Epidermal melanocyte (primary cell): ENCODE measurements around the gene UNC5B.

Experiments
- DNase-seq: peaks from one replicate; pipeline ENCODE4 v3.0.0; 2011; ENCODE audit warnings: low spot score; ENCODE audit not compliant: insufficient read length

Gene UNC5B

DNA sequence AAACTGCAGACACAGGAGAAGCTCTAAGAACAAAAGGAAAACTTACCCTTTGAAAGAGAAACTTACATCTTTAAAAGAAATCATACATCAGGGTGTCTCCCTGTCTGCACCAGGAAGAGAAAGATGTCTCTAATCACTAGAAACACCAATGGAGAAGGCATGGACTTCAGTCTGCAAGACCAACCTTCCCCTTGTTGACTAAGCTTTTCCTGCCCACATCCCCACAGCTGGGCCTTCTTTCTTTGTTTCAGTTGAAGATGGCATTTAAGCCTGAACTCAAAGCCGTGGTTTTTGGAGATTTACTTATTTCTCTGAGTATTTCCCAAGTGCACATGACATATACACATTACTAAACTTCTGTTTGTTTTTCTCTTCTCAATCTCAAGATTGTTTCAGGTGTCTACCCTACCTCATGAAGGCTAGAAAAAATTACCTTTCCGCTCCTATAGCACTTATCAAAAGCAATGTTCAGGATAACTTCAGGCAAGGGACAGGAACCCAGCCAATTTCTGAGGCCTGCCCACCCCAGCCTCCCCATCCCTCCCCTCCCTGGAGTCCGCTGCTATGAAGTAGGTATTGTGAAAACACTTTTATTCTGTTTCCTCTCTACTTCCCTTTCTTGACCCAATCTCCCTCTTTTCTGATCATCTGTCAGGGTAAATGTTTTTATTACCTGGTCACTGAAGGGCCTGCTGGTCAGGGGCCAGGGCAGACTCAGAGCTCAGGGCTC, 103.9 kb downstream of the UNC5B start:
- no peak for DNase-seq

DNA sequence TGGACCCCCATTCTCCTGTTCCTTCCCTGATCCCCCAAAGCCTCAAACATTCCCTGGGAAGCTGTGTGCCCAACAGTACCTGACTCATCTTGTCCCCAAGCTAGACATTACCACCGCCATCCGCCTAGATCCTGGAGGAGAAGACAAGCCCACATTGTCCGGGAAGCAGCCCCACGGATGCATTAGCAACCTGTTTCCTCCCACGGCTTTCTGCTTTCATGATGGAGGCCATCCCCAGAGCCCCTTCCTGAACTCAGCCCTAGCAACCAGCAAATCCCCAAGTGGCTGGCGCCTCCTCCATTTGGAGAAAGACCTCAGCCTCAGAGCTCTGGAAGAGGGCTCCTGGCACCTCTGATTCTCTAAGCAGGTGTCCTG, 104.4 kb downstream of the UNC5B start:
- no peak for DNase-seq

DNA sequence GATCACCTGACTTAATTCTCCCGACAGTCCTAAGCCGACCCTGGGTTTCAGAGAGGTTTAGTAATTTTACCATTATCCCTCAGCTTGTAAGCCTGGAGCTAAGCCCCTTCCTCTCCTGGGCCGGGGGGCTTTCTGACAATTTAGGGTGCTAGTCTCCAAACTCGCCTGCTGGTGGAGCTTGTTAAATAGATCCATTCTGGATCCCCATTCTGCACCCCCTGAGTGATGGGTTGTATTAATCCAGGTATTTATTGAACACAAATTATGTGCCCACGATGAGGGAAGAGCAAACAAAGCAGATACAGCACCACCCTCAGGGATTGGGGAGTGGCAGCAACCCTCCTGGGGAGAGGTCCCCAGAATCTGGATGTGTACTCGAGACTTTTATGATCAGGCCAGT, 105.4 kb downstream of the UNC5B start:
- no peak for DNase-seq

DNA sequence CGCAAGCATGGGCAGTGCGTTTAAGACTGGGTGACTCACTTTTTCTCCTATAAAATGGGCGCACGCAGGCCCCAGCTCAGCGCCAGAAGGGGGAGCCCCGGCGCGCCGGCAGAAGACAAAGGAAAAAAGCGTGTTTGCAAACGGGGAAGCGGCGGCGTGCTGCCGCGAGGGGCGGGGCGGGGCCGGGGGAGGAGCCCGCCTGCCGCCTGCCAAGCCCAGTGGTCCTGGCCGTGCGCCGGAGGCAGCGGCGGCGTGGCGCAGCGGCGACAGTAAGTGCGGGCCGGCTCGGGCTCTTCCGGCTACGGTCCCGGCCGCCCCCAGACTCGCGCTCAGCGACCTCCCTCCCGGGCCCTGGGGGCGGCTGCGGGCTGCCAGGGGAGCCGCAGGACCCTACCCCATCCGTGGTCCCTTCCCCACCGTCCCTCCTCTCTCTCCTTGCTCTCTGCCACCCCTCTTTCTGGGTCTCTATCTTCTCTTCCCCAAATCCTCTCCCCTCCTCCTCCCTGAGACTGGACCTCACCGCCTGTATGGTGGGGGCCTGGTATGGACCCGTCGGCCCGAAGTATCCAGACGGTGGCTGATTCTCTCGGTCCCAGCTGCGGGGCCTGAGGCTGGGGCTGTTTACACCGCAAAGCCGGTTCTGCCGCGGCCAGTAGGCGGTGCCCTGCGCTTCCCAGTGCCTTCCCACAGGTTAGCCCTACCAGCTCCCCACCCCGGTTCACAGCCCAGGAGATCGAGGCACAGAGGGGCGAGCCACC, 106.9 kb downstream of the UNC5B start, which contains the start of gene SLC29A3:
Gene SLC29A3 (plus strand): TSS at position 218 of the 758 bp plus-strand sequence. CDS start 51 bp downstream, at position 269.
- DNase-seq = peak; percentile 69

DNA sequence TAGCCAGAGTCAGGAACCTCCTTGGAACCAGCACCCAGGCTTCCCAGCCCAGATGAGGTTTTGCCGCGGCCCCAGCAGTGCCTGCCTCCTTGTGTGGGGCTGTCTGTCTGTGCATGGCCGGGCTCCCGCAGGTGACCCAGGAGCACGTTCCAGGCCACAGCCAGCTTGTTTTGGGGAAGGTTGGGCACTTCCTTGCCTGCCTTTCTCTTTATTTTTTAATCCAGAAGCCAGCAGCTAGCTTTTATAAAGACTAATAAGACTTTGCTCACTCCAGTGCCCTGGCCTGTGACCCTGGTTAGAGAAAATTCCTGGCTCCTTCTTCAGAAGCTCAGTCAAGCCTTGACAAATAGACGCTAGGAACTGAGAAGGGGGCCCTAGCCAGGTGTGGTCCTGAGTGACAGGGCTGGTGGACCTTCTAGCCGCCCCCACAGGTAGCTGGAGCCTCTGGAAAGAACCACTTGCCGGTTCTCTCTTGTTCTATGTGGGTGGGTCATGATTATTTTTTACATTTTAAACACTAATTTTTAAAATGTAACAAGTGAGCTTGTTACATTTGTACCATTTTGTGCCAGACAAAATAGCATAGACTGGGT, 107.5 kb downstream of the UNC5B start:
- DNase-seq = no peak

DNA sequence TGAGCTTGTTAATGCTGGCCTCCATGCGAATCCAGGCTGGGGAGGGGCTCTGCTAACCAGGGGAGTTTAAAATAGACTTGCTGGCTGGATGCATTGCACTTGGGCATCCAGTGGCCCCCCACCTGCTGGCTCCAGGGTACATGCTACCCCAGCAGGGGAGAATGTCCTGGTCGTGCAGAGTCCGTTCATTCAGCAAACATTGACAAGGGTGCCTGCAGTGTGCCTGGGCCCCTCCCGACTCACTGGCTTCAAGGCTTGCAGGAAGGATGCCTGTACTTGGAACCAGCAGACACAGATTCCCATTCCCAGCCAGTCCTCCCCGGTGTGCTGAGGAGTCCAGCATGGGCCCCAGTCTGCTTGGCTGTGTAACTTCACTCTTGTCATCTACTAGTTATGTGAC, 108.2 kb downstream of the UNC5B start:
- DNase-seq = no peak

DNA sequence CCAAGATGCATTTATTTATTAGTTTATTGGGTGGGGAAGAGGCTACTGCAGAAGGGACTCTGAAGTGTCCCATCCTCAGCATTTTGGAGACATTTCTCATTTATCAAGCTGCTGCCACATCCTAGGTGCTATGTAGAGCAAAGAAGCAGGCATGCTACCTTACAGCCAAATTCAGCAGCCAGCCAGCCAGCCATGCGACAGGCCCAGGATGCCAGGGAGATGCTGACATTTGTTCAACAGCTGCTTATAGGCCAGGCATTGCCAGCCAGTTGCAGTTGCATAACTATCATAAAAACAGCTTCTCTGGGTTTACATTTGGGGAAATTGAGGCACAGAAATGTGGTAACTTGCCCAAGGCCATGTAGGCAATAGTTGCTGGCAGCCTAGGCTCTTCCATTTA, 109.0 kb downstream of the UNC5B start:
- DNase-seq = no peak

DNA sequence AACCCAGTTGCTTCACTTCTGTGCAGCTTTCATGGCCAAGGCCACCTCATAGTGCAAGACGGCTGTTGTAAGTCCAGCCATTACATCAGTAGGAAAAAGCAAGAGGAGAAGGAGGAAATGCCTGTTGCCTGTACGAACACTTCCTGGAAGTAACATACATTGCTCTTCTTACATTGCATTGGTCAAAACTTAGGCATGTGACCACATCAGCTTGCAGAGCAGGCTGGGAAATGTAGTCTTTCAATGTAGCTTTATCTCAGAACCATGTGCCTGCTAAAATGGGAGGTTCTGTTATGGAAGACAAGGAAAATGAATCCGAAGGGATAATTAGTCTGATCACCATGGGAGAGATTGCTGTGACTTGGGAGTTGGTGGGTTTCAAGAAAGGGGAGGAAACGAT, 111.0 kb downstream of the UNC5B start:
- DNase-seq = no peak

DNA sequence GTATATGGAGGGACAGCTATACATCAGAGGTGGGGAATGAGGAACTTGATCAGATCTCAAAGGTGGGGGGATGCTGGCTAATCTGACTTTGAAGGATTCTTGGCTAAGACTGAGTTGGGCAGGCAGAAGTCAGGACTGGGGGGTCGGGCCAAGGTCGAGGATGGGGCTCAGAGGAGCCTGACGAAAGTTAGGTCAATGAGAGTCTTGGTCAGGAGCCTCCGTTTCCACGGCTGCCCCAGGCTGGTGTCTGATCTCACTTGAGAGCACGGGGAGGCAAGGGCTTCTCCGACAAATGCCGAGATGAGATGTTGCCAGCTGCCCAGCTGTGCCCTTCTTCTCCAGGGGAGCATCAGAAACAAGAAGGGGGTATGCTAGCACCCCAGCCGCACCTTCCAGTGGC, 112.4 kb downstream of the UNC5B start:
- no peak for DNase-seq

DNA sequence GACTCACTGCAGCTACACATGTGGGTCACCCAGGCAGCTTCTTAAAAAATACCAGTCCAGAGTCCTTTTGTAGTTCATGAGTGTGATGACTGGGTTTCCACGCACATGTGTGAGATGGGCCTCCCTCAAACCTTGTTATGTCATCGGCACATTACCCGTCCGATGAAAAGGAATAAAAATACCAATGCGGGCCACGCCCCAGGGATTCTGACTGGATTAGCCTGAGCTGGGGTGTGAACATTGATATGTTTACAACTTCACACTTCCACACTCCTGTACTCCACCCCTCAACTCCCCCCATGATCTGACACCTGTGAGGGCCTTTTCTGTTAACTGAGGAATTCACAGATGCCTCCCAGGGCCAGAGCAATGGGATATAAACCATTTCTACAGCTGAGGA, 112.9 kb downstream of the UNC5B start:
- DNase-seq = no peak

DNA sequence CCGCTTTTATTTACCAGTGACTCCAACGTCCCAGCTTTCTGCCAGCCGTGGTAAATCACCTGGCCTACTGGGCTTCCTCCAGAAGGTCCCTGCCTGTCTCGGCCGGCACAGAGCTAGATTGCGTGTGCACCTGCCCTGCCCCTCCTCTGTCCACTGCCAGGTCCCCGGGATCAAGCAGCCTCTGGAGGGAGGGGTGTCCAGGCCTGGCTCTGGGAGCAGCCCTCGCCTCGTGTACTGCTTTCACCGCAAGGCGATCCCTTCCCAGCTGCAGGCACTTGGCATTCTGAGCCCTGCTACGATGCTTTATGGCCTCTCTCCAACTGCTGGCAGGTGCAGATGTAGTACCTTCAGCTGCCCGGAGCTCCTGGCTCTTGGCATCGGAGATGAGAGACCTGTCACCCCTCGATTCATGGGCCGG, 114.1 kb downstream of the UNC5B start:
- DNase-seq = no peak

DNA sequence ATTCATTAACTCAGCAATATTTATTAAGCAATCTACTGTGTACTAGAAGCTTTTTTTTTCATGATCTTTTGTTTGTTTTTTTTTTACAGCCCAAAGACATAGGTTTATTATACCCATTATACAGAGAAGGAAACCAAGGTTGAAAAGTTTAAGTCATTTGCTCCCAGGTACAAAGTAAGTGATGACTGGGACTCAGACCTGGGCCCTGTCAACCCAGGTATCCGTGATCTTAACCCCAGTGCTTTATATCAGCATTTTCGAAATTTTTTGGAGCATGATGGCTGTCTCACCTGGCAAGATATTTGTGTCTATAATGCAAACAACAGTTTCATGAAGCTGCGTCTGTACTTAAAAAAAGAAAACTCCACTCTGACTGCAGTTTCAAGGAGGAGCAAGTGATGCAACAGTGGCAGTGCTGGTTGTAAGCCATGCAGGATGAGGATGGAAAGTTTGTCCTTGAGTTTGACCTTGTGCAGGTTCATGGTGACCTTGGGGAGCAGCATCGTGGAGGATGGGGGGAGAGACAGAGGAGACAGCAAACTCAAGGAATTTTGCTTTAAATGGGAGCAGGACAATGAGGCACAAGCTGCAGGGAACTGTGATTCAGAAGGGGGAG, 118.5 kb downstream of the UNC5B start:
- DNase-seq = no peak

DNA sequence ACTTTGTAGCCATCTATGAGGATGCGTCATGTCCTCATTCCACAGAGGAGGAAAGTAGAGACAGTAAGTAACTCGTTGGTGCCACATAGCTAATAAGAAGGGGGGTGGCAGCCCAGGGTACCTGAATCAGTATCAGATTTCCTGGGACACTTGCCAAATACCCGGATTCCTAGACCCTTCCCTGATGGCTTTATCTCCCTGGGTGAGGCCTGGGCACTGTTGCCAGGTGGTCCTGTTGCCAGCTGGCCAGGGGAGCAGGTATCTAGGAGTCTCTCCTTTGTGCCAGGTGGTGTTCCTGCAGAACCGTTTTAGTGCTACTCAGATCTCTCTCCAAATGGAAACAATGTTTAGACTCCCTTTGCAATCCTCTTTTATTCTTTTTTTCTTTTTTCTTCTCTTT, 119.4 kb downstream of the UNC5B start:
- DNase-seq = no peak

DNA sequence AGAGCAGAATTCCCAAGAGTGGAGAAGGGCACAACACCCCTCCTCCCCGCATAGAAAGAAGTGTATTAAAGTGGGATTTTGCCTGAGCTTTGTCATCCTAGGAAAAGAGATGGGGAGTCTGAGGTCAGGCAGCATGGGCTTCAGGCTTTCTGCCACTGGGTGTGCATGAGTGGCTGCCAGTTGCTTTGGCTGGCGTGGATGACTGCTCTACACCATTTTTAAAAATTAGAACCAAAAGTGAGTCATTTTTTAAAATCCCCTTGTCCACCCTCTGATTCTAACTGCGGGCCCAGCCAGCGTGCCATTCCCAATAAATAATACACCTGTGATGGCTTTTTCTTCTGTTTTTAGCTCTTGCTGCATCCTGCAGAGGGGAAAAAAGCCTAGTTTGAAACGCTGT, 120.1 kb downstream of the UNC5B start:
- no peak for DNase-seq

DNA sequence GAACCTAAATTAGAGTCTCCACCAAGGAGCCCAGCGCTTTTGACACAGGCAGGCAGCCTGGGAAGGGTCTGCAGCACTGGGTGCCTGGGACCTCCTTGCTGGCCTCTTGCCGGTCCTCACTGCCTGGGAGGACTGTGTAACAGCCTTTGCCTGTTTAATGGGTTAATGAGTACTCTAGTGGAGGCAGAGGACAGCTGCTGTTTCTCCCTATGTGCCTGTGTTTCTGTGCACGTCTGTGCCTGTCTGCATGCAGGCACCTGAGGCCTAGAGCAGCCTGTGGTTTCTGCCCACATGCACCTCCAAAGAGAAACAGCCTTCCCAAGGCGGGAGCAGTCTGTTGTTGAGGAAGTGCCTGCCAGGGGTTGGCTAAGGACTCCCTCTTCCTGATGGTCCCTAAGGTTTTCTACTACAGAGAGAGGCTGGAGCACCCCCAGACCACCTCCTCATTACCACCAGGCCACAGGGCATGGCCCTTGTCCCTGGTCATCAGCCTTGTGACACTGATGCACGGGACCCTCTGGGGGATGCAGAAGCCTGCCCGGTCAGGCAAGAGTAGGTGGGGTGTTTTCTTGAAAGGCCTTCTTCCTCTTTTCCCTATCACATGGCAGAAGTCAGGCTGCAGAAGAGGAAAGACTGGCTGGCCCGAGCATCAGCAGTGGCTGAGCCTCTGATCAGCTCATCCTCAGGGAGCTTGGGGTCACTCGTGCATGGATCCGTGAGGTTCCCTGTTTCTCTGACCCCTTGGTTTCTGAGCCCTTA, 120.9 kb downstream of the UNC5B start:
- DNase-seq = no peak

DNA sequence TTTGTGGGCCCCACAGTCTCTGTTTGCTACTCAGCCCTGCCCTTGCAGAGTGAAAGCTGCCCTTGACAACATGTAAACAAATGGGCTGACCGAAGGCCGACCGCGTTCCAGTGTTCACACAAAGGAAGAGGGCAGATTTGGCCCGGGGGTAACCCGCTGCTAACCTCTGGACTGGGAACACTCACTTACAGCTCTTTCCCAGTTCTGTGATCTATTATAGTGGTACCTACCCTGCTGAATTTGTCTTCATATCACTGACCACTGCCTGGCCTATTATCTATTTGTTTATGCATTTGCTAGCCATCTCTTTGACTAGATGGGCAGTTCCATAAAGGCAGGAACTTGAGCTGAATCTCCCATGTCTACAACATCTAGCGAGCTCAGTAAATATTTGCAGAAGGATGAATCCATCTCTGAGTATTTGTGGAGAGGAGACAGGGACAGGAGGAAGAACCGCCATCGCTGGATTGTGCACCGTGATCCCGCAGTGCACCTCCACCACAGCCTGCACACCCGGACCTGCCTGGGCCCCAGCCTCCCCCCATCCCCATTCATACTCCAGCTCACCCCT, 121.9 kb downstream of the UNC5B start:
- DNase-seq = no peak

DNA sequence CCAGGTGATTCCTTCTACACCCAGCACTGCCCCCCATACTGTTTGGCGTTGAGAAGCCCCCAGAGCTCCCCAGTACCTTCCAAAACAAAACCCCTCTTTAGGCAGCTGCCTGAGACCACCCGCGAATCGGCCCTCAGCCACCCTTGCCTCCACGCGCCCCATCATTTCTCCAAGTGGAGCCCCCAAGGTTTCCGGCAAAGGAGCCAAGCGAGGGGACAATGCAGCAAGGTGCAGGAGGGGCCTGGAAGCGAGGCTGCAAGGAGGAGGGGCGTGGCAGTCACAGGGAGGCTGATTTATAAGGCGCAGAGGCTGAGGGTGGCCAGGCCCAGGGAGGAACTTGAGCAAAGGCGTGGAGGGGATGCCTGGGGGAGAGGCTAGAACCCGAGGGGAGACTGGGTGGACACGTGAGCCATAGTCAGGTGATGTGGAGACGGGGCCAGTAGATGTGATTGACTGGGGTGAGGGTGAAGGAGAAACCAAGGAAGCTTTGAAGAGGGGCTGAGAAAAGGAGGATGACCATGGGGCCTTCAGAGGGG, 122.9 kb downstream of the UNC5B start:
- no peak for DNase-seq

DNA sequence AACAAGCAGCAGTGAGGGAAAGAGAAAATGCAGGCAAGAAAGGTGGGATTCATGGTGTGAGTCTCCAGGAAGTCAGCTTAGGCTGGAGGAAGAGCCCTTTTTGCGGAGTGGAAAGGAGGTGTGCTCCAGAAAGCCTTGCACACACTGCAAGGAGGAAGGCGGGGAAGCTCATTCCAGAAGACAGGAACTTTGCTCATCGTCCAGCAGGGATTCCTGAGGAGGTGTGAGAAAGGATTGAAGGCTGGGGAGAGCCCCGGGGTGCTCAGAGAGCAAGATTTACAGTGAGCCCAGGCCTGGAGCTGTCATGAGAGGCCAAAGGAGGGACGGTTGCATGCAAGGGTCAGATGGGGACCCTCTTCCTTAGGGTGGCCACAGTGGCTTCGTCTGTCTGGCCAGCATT, 124.3 kb downstream of the UNC5B start:
- no peak for DNase-seq

DNA sequence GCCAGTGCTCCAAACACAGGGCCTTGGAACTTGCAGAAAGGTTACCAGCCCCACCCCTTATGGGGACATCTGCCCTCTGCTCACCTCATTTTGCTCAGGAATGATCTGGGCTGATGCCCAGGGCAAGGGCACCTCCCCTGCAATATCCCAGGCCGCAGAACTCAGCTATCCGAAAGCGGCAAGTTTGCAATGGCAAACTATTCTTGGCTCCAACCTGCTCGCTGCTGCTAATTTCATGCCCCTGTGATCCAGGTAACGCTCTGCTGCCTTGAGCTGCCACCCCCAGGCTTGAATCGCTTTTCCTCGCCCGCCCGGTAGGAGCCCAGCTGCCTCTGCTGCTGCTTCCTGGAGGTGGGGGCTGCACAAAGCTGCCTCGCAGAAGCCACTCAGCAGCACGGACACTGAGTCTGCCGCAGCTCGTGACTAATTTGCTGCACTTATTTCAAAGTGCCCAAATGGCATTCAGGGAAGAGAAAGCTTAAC, 124.9 kb downstream of the UNC5B start:
- DNase-seq = no peak

DNA sequence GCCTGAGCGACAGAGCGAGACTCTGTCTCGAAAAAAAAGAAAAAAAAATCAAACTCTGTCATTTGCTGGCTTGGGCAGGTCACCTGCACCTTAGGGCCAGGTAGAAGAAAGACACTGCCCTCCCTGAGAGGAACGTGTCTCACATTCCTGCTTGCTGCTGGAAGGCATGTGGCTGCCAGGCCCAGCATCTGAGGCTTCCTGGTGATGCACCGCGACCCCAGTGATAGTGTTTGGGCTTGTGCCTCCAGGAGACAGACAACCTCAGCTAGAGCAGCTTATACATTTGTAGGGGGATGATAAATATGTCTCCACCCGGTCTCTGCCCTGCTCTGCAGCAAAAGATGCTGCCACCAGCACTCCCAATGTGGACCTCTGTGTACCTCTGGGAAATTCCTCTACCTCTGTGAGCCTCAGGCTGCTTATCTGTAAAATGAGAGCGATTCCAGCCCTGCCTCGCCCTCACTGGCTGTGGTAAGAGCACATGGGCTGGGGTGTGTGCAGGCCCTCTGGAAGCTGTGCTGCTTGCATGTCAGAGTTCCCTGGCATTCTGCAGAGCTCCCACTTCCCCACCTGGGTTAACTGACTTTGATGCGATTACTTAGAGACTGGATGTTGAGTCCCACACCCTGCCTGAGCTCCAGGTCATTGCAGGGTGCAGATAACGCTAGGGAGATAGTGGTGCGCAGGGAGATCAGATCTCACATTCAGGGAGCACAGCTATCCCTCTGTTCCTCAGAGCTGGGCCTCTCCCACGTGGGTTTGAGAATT, 126.5 kb downstream of the UNC5B start:
- no peak for DNase-seq
